HepG2 (cell line): ENCODE results near the gene HLA-DMB. TPM values are rescaled to one million over a fixed set of nuclear protein-coding genes. Genes with fewer than 3 reads are reported as not detected.

Experiments
- ADNP ChIP-seq: sonication (generic); formaldehyde crosslinking; IDR thresholded peaks from 2 replicates; pipeline ENCODE4 v1.4.0; 2020; ENCODE audit warnings: missing genetic modification reagents
- ATAD3A ChIP-seq: sonication (generic); formaldehyde crosslinking; IDR thresholded peaks from 2 replicates; pipeline ENCODE4 v1.4.0; 2020; ENCODE audit warnings: missing genetic modification reagents
- ATM ChIP-seq: fragments of 450-650 bp; IDR thresholded peaks from 2 replicates; pipeline ENCODE4 v1.7.1; 2017; ENCODE audit warnings: mild to moderate bottlenecking, borderline replicate concordance
- BHLHE40 ChIP-seq: IDR thresholded peaks from 2 replicates; pipeline ENCODE4 v1.6.1; 2011; ENCODE audit warnings: low read length, improper control_type of control experiment
- CBX2 ChIP-seq, 2 experiments: fragments of 200-600 bp in 1 of 2; sonication (generic); formaldehyde crosslinking in 1 of 2; IDR thresholded peaks; 2 replicates each; pipeline versions ENCODE4 v1.7.0 to v1.8.1; 2018 to 2022; ENCODE audit warnings: low read depth in 2 of 2, low read length in 1 of 2, mild to moderate bottlenecking in 1 of 2, missing genetic modification reagents in 1 of 2
- GATA4 ChIP-seq: sonication (generic); IDR thresholded peaks from 2 replicates; pipeline ENCODE4 v1.6.1; 2016; ENCODE audit warnings: antibody characterized with exemption, low read depth, borderline replicate concordance
- HDAC6 ChIP-seq: fragments of 200-600 bp; sonication (generic); IDR thresholded peaks from 2 replicates; pipeline ENCODE4 v1.7.0; 2017; ENCODE audit warnings: mild to moderate bottlenecking, antibody characterized with exemption, low read length, low read depth
- RNF2 ChIP-seq: fragments of 450-650 bp; conservative IDR thresholded peaks from 2 replicates; pipeline ENCODE4 v1.6.1; 2016; ENCODE audit warnings: low read depth
- SIN3B ChIP-seq: fragments of 150-350 bp; IDR thresholded peaks from 2 replicates; pipeline ENCODE4 v1.6.1; 2014; ENCODE audit warnings: low read length
- SYNCRIP ChIP-seq: fragments of 200-400 bp; formaldehyde crosslinking; IDR thresholded peaks from 2 replicates; pipeline ENCODE4 v1.6.1; 2018; ENCODE audit warnings: mild to moderate bottlenecking, low read depth, low read length; ENCODE audit not compliant: insufficient read depth
- TCF12 ChIP-seq, 2 experiments: fragments of 450-650 bp in 1 of 2; sonication (generic) in 1 of 2; formaldehyde crosslinking in 1 of 2; IDR thresholded peaks; 2 replicates each; pipeline versions ENCODE4 v1.6.1 to v1.8.0; 2017 to 2022; ENCODE audit warnings: antibody characterized with exemption in 1 of 2, mild to moderate bottlenecking in 1 of 2, missing genetic modification reagents in 1 of 2, moderate library complexity in 1 of 2
- ZBTB37 ChIP-seq: sonication (generic); formaldehyde crosslinking; IDR thresholded peaks from 2 replicates; pipeline ENCODE4 v1.4.0; 2020; ENCODE audit warnings: mild to moderate bottlenecking, missing genetic modification reagents
- ZNF33A ChIP-seq: sonication (generic); formaldehyde crosslinking; IDR thresholded peaks from 2 replicates; pipeline ENCODE4 v1.5.1; 2020; ENCODE audit warnings: missing genetic modification reagents, mild to moderate bottlenecking, moderate library complexity, borderline replicate concordance
- ZNF367 ChIP-seq: sonication (generic); formaldehyde crosslinking; IDR thresholded peaks from 2 replicates; pipeline ENCODE4 v1.4.0; 2020; ENCODE audit warnings: missing genetic modification reagents, borderline replicate concordance
- ZNF552 ChIP-seq: sonication (generic); formaldehyde crosslinking; IDR thresholded peaks from 2 replicates; pipeline ENCODE4 v1.9.0; 2022; ENCODE audit warnings: missing genetic modification reagents, mild to moderate bottlenecking, borderline replicate concordance
- ZNF564 ChIP-seq: sonication (generic); formaldehyde crosslinking; IDR thresholded peaks from 2 replicates; pipeline ENCODE4 v1.8.1; 2023; ENCODE audit warnings: mild to moderate bottlenecking, missing genetic modification reagents
- ZNF572 ChIP-seq: sonication (generic); formaldehyde crosslinking; IDR thresholded peaks from 2 replicates; pipeline ENCODE4 v1.5.1; 2020; ENCODE audit warnings: mild to moderate bottlenecking, missing genetic modification reagents
- ZNF616 ChIP-seq: sonication (generic); formaldehyde crosslinking; IDR thresholded peaks from 2 replicates; pipeline ENCODE4 v1.5.0; 2020; ENCODE audit warnings: low read depth, mild to moderate bottlenecking, missing genetic modification reagents
- ZNF670 ChIP-seq: sonication (generic); formaldehyde crosslinking; IDR thresholded peaks from 2 replicates; pipeline ENCODE4 v1.8.0; 2022; ENCODE audit warnings: mild to moderate bottlenecking, missing genetic modification reagents, borderline replicate concordance
- ZNF761 ChIP-seq: sonication (generic); formaldehyde crosslinking; conservative IDR thresholded peaks from 2 replicates; pipeline ENCODE4 v1.4.0; 2020; ENCODE audit warnings: mild to moderate bottlenecking, missing genetic modification reagents
- ZNF878 ChIP-seq: sonication (generic); formaldehyde crosslinking; IDR thresholded peaks from 2 replicates; pipeline ENCODE4 v1.8.1; 2023; ENCODE audit warnings: mild to moderate bottlenecking, missing genetic modification reagents, moderate library complexity
- polyA plus RNA-seq, 8 experiments: library from polyadenylated mRNA; depleted of rRNA in 3 of 8; stranded (reverse) in 7 of 8; unstranded in 1 of 8; fragments of >200 nt; fragmentation: Illumina TruSeq in 4 of 8; extraction: Trizol in 4 of 8; gene quantifications; 2 replicates each; pipeline versions ENCODE4 v1.2.1 to v1.2.3, GENCODE V29; 2011 to 2016; ENCODE audit warnings: low read depth in 4 of 8, missing spikeins in 1 of 8, mixed read lengths in 1 of 8; ENCODE audit not compliant: insufficient read depth in 1 of 8
- total RNA-seq, 5 experiments: library from RNA; depleted of rRNA; stranded (reverse); fragments of >200 nt; fragmentation: Illumina TruSeq; extraction: Trizol; gene quantifications; 2 replicates each; pipeline ENCODE4 v1.2.3, GENCODE V29; 2016; ENCODE audit warnings: low read depth in 1 of 5
- TF ChIP-seq, protein P1 (sequence below): sonication (generic); formaldehyde crosslinking; IDR thresholded peaks from 2 replicates; pipeline ENCODE4 v1.5.0; 2020; ENCODE audit warnings: missing genetic modification reagents, mild to moderate bottlenecking, borderline replicate concordance
- TF ChIP-seq, protein P2 (sequence below): sonication (generic); formaldehyde crosslinking; IDR thresholded peaks from 2 replicates; pipeline ENCODE4 v1.8.0; 2022; ENCODE audit warnings: mild to moderate bottlenecking, missing genetic modification reagents
- TF ChIP-seq, protein P3 (sequence below): sonication (generic); formaldehyde crosslinking; IDR thresholded peaks from 2 replicates; pipeline ENCODE4 v1.5.0; 2020; ENCODE audit warnings: missing genetic modification reagents

Gene HLA-DMB
- total and polyA plus RNA-seq, 2 of the 13 experiments (the other 11 are each of a cell fraction or from before 2014, with no cell fraction given) = not detected

GRCh38 chr6:32968093-32968866 lies 27.5 kb upstream of the HLA-DMB start, which contains the start of gene BRD2 (continued):
- TF ChIP-seq ZNF552 (CRISPR knock-in tag) (peak; percentile 96), GATA4 (peak; percentile 81; the same call in 1 of the 2 replicates), ZNF761 (CRISPR knock-in tag) (peak; percentile 76), SIN3B (no peak), ZNF572 (CRISPR knock-in tag) (peak; percentile 95), BHLHE40 (peak; percentile 84), ATAD3A (CRISPR knock-in tag) (0 out of 2 replicates have a peak, but pooled peaks have one; percentile 32), ZBTB37 (CRISPR knock-in tag) (0 out of 2 replicates have a peak, but pooled peaks have one; percentile 27), ADNP (CRISPR knock-in tag) (no peak; the same call in 1 of the 2 replicates), ZNF616 (peak; percentile 93), ZNF878 (CRISPR knock-in tag) (no peak; the same call in 1 of the 2 replicates), CBX2 (IDR thresholded peaks at IDR 0.05; ENCODE audit: low read depth, low read length) (no peak), CBX2 (CRISPR knock-in tag; IDR thresholded peaks at IDR 0.05; ENCODE audit: low read depth) (peak; percentile 95; the same call in 1 of the 2 replicates), HDAC6 (no peak), ZNF564 (CRISPR knock-in tag) (0 out of 2 replicates have a peak, but pooled peaks have one; percentile 74), ZNF367 (CRISPR knock-in tag) (peak; percentile 85; the same call in 1 of the 2 replicates), TCF12 (IDR thresholded peaks at IDR 0.05) (no peak), TCF12 (CRISPR knock-in tag; IDR thresholded peaks at IDR 0.05) (peak; percentile 66), ATM (no peak), ZNF670 (CRISPR knock-in tag) (peak; percentile 58; the same call in 1 of the 2 replicates), ZNF33A (CRISPR knock-in tag) (no peak), SYNCRIP (no peak), RNF2 (peak; percentile 67)
- TF ChIP-seq, protein P1, sequence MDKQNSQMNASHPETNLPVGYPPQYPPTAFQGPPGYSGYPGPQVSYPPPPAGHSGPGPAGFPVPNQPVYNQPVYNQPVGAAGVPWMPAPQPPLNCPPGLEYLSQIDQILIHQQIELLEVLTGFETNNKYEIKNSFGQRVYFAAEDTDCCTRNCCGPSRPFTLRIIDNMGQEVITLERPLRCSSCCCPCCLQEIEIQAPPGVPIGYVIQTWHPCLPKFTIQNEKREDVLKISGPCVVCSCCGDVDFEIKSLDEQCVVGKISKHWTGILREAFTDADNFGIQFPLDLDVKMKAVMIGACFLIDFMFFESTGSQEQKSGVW = 0 out of 2 replicates have a peak, but pooled peaks have one; percentile 27
- TF ChIP-seq, protein P2, sequence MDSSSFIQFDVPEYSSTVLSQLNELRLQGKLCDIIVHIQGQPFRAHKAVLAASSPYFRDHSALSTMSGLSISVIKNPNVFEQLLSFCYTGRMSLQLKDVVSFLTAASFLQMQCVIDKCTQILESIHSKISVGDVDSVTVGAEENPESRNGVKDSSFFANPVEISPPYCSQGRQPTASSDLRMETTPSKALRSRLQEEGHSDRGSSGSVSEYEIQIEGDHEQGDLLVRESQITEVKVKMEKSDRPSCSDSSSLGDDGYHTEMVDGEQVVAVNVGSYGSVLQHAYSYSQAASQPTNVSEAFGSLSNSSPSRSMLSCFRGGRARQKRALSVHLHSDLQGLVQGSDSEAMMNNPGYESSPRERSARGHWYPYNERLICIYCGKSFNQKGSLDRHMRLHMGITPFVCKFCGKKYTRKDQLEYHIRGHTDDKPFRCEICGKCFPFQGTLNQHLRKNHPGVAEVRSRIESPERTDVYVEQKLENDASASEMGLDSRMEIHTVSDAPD (CRISPR knock-in tag) = 0 out of 2 replicates have a peak, but pooled peaks have one; percentile 81
- TF ChIP-seq, protein P3, sequence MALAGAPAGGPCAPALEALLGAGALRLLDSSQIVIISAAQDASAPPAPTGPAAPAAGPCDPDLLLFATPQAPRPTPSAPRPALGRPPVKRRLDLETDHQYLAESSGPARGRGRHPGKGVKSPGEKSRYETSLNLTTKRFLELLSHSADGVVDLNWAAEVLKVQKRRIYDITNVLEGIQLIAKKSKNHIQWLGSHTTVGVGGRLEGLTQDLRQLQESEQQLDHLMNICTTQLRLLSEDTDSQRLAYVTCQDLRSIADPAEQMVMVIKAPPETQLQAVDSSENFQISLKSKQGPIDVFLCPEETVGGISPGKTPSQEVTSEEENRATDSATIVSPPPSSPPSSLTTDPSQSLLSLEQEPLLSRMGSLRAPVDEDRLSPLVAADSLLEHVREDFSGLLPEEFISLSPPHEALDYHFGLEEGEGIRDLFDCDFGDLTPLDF (CRISPR knock-in tag) = peak; percentile 95
